ENCODE measurements around the gene UBE2U.

Gene UBE2U

GRCh38 chr1:64186898-64187280 is 16.5 kb upstream of the UBE2U start:
- H3K9ac ChIP-seq: no peak overlapping the region
- no peaks in the 10 kb centered on the region for H4K20me1 ChIP-seq (ENCODE audit: insufficient read depth)
- H3K4me3 ChIP-seq (IDR thresholded peaks at IDR 0.05; ENCODE audit: insufficient read depth, low read depth, low read length): no peak overlapping the region
- H3K4me2 ChIP-seq: no peak overlapping the region
- no peak for TF ChIP-seq CTCF (conservative IDR thresholded peaks at IDR 0.05; ENCODE audit: low read depth, low read length)
- H3K4me1 ChIP-seq (ENCODE audit: low read depth, poor library complexity, severe bottlenecking): no peaks in the 10 kb centered on the region
- H2AFZ ChIP-seq (ENCODE audit: low read depth): no peak overlapping the region
- H3K27me3 ChIP-seq (ENCODE audit: insufficient read depth, low read depth): no peaks in the 10 kb centered on the region
- H3K27ac ChIP-seq: no peak overlapping the region
- H3K79me2 ChIP-seq (ENCODE audit: insufficient read depth, low read depth): no peaks in the 10 kb centered on the region
- H3K36me3 ChIP-seq (ENCODE audit: insufficient read depth): no peaks in the 10 kb centered on the region

- no peak overlapping the region for H3K4me3 ChIP-seq (IDR thresholded peaks at IDR 0.05; ENCODE audit: insufficient read depth, low read depth, low read length)
- no peaks in the 10 kb centered on the region for H3K79me2 ChIP-seq (ENCODE audit: insufficient read depth, low read depth)
- no peak overlapping the region for H2AFZ ChIP-seq (ENCODE audit: low read depth)
- no peak overlapping the region for H3K9ac ChIP-seq
- no peaks in the 10 kb centered on the region for H4K20me1 ChIP-seq (ENCODE audit: insufficient read depth)
- TF ChIP-seq CTCF (conservative IDR thresholded peaks at IDR 0.05; ENCODE audit: low read depth, low read length): no peak
- no peak overlapping the region for H3K27ac ChIP-seq
- H3K36me3 ChIP-seq (ENCODE audit: insufficient read depth): no peaks in the 10 kb centered on the region
- H3K4me2 ChIP-seq: no peak overlapping the region
- no peaks in the 10 kb centered on the region for H3K4me1 ChIP-seq (ENCODE audit: low read depth, poor library complexity, severe bottlenecking)
- H3K27me3 ChIP-seq (ENCODE audit: insufficient read depth, low read depth): no peaks in the 10 kb centered on the region
These were observed 15.8 kb upstream of the UBE2U start for GRCh38 chr1:64187646-64188045.

- H4K20me1 ChIP-seq (ENCODE audit: insufficient read depth): no peaks in the 10 kb centered on the region
- H3K9ac ChIP-seq: no peak overlapping the region
- H3K4me2 ChIP-seq: no peak overlapping the region
- H2AFZ ChIP-seq (ENCODE audit: low read depth): no peak overlapping the region
- no peaks in the 10 kb centered on the region for H3K4me1 ChIP-seq (ENCODE audit: low read depth, poor library complexity, severe bottlenecking)
- no peak overlapping the region for H3K4me3 ChIP-seq (IDR thresholded peaks at IDR 0.05; ENCODE audit: insufficient read depth, low read depth, low read length)
- H3K27ac ChIP-seq: no peak overlapping the region
- no peaks in the 10 kb centered on the region for H3K27me3 ChIP-seq (ENCODE audit: insufficient read depth, low read depth)
- TF ChIP-seq CTCF (conservative IDR thresholded peaks at IDR 0.05; ENCODE audit: low read depth, low read length): no peak
- no peaks in the 10 kb centered on the region for H3K79me2 ChIP-seq (ENCODE audit: insufficient read depth, low read depth)
- no peaks in the 10 kb centered on the region for H3K36me3 ChIP-seq (ENCODE audit: insufficient read depth)
These were observed 11.1 kb upstream of the UBE2U start for GRCh38 chr1:64192290-64192689.

- H3K4me1 ChIP-seq (ENCODE audit: low read depth, poor library complexity, severe bottlenecking): no peaks in the 10 kb centered on the region
- H3K9ac ChIP-seq: no peak overlapping the region
- no peaks in the 10 kb centered on the region for H3K27me3 ChIP-seq (ENCODE audit: insufficient read depth, low read depth)
- no peak overlapping the region for H3K27ac ChIP-seq
- no peaks in the 10 kb centered on the region for H3K36me3 ChIP-seq (ENCODE audit: insufficient read depth)
- H4K20me1 ChIP-seq (ENCODE audit: insufficient read depth): no peaks in the 10 kb centered on the region
- H3K4me2 ChIP-seq: no peak overlapping the region
- no peak for TF ChIP-seq CTCF (conservative IDR thresholded peaks at IDR 0.05; ENCODE audit: low read depth, low read length)
- H2AFZ ChIP-seq (ENCODE audit: low read depth): no peak overlapping the region
- no peaks in the 10 kb centered on the region for H3K79me2 ChIP-seq (ENCODE audit: insufficient read depth, low read depth)
- no peak overlapping the region for H3K4me3 ChIP-seq (IDR thresholded peaks at IDR 0.05; ENCODE audit: insufficient read depth, low read depth, low read length)
These were observed 9.0 kb upstream of the UBE2U start for GRCh38 chr1:64194168-64195080.

Measured in KMS-11 (cell line).